ENCODE measurements around the gene WRAP73. TPM values are rescaled to one million over a fixed set of nuclear protein-coding genes. Genes with fewer than 3 reads are reported as not detected.

WRAP73 gene
- total RNA-seq, 1 donor, result 10.0 TPM

- no peak overlapping the region for H3K4me3 ChIP-seq (ENCODE audit: low read depth, low read length)
- no peak for DNase-seq (ENCODE audit: low read depth)
- TF ChIP-seq CTCF (IDR thresholded peaks at IDR 0.05; ENCODE audit: insufficient read depth, low read length), result no peak
Measured at GRCh38 chr1:3656450-3657095, 6.7 kb upstream of the WRAP73 start.

- no peak for TF ChIP-seq CTCF (IDR thresholded peaks at IDR 0.05; ENCODE audit: insufficient read depth, low read length)
- DNase-seq (ENCODE audit: low read depth), result no peak
- H3K4me3 ChIP-seq (ENCODE audit: low read depth, low read length), result no peak overlapping the region
Measured at GRCh38 chr1:3654549-3655281, 4.8 kb upstream of the WRAP73 start.

DNA sequence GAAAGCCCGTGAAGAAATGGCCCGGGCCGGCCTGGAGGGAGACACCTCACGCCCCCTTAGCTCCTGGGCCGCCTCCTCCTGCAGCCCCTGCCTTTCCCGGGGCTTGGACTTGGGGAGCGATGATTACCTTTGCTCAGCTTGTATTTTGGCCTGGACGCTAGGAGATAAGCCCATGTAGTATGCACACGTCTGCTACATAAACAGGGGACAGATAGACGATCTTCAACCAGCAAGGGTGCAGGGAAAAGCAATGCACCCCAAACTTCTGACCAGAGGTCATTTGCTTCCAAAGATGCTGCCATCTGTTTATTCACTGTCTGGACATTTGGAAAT lies 3.3 kb upstream of the WRAP73 start:
- no peak overlapping the region for H3K4me3 ChIP-seq (ENCODE audit: low read depth, low read length)
- no peak for DNase-seq (ENCODE audit: low read depth)
- no peak for TF ChIP-seq CTCF (IDR thresholded peaks at IDR 0.05; ENCODE audit: insufficient read depth, low read length)

DNA sequence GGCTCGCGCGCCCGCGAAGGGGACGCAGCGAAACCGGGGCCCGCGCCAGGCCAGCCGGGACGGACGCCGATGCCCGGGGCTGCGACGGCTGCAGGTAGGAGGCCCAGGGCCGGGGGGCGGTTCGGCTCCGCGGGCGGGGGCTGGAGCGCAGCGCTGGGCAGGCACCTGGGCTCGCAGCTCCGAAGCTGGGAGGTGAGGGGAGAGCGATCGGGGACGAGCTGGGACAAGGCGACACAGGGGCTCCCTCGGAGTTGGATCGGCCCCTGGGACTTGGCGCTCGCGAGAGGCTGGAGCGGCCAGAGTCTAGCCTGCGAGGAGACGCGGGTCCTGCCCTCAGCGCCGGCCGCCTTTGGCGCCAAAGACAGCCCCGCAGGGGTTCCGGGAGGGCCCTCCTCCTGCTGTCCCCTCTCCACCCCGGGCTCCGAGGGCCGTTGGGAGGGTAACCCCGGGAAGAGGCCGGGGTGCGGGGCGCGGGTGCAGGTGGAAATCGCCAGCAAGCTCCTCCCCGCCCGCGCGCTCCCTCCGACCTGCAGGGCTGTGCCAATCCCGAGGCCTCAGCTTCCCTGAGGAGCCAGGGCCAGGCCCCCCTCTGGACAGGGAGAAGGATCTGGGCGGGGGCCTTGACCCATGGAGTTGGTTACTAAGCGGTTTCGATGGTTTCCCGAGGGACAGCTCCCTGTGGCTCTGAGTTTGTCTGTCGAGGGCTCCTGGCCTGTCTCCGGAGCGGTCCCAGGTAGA lies 2.8 kb upstream of the WRAP73 start:
- DNase-seq (ENCODE audit: low read depth), result no peak
- no peak overlapping the region for H3K4me3 ChIP-seq (ENCODE audit: low read depth, low read length)
- TF ChIP-seq CTCF (IDR thresholded peaks at IDR 0.05; ENCODE audit: insufficient read depth, low read length), result no peak

GRCh38 chr1:3651930-3652547 lies 2.1 kb upstream of the WRAP73 start, which contains the start of gene TP73:
Gene TP73, plus strand, starts transcription at chr1:3652516. Its CDS starts 29,850 bp downstream, at chr1:3682366.
- no peak for TF ChIP-seq CTCF (IDR thresholded peaks at IDR 0.05; ENCODE audit: insufficient read depth, low read length)
- DNase-seq (ENCODE audit: low read depth), result no peak
- no peak within 1 kb of the TSS for H3K4me3 ChIP-seq (ENCODE audit: low read depth, low read length)

GRCh38 chr1:3651026-3651929 lies 1.4 kb upstream of the WRAP73 start:
- H3K4me3 ChIP-seq (ENCODE audit: low read depth, low read length), result no peak overlapping the region
- no peak for TF ChIP-seq CTCF (IDR thresholded peaks at IDR 0.05; ENCODE audit: insufficient read depth, low read length)
- DNase-seq (ENCODE audit: low read depth), result no peak

Data from fibroblast of the aortic adventitia (primary cell).